Right renal cortex interstitium (tissue), 3 donors: Measurements from ENCODE around the gene ADGRB2. TPM values are rescaled to one million over a fixed set of nuclear protein-coding genes. Genes with fewer than 3 reads are reported as not detected.

Experiments
- DNase-seq, 3 donors: peaks; one replicate each; pipeline ENCODE4 v3.0.0-alpha.2; 2013; ENCODE audit warnings: low read depth in 3 of 3, low spot score in 2 of 3
- polyA plus RNA-seq, 3 donors: library from polyadenylated mRNA; unstranded; fragments of 120-200 nt; gene quantifications; one replicate each; pipeline ENCODE4 v1.2.1, GENCODE V29; 2013; ENCODE audit not compliant: insufficient read length in 3 of 3

The ADGRB2 gene
- polyA plus RNA-seq, 3 donors, result 8.6 to 10.6 (median 10.1) TPM

- no peak for DNase-seq
Measured at GRCh38 chr1:31768407-31768907, 4.3 kb upstream of the ADGRB2 start.

- DNase-seq, result no peak
Measured at GRCh38 chr1:31767225-31767624, 3.1 kb upstream of the ADGRB2 start.

GRCh38 chr1:31765516-31765915, 1.4 kb upstream of the ADGRB2 start:
- no peak for DNase-seq

GRCh38 chr1:31765041-31765467, 914 bp upstream of the ADGRB2 start:
- no peak for DNase-seq

DNA sequence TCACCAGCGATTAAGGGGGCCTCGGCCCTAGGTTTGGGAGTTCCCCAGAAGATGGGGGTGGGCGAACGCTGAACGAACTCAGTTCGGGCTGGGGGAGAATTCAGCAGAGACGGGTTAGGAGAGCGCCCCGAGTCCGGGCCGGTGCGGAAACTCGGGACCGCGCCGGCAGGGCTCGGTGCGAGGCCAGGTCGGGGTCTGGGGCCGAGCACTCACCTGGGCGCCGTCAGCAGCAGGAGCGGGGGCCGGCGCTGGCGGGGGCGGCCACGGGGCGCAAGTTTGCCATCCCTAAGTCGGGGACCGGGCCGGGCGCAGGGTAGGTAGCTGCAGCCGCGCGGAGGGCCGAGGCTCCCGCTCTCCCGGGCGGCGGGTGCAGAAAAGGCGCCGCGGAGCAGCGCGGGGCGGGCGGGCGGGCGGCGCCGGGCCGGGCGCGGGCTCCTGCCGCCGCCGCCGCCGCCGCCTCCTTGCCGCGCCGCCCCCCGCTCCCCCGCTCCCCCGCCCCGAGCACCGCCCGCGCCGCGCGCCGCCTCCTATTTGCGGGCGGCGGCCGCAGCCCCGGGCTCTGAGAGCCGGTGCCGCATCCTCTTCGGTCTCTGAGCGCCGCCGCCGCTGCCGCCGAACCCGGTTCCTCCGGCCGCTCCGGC, 349 bp downstream of the ADGRB2 start:
- no peak for DNase-seq

DNA sequence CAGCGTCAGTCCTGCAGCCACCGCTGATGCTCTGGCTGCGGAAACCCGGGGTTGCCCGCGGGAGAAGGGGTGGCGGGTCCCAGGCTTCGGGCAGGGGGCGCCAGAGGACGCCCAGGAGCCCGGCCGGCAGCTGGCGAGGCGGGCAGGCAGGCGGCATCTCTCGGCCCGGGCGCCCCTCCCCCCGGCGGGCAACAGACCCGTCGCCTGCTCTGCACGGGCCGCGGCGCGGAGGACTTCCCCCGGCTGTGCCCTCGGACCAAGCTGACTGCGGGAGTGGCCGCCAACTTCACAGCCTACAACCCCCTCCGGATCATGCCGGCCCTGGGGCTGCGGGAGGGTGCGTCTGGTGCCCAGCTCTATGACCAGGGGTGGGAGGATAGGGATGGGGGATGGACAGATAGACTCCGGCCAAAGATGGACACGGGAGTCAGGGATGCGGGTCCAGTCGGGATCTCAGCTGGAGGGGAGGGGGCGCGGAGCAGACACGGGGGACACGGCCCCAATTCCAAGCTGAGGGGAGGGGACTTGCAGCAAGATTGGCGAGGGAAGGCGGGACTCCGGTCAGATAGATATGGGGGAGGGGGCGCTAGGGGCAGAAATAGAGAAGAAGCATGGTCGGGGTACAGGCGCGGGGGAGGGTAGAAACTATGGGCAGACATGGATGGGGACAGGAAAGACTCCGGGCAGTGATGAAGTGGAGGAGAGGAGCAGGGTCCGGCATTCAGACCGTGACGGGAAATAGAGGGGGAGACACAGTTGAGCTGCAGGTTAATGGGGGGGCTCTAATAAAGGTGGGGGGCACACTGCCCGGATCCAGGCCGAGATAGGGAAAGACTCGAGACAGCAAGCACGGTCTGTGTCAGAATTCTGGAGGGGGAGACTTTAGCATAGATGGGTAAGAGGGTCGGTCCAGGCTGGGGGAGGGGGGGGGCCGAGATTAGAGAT, 1.1 kb downstream of the ADGRB2 start:
- DNase-seq, result no peak

DNA sequence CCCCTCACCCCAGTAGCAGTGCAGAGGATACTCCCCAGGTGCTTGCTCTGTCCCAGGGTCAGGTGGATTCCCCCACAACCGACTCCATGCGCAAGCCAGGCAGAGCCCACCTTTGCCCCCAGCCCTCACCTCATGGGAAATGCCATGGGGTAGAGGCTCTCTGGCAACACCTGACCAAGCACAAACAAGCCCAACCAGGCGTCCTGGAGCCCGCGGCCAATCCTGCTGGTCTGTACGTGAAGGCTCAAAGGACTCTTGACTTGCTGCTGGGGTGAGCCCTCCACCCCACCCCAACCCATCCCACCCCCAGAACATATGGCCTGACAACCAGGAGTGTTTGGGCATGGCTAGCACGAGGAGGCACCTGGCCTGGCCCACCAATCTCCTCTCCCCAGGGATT, 1.8 kb downstream of the ADGRB2 start:
- no peak for DNase-seq

DNA sequence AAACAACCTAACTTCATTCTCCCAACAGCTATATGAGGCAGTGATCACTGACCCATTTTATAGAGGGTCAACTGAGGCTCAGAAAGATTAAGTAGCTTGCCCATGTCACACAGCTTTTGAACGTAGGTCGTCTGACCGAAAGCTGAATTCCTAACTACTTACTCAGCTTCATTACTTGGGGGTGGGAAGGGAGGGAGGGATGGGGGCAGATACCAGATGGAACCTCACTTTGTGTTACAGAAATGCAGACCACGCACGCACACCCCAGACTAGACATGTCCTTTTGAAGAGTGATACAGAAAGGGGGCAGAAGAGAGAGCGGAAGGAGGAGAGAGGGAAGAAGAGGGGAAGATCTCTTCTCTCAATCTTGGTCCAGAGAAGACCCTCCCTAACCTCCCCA, 2.3 kb downstream of the ADGRB2 start:
- no peak for DNase-seq

DNA sequence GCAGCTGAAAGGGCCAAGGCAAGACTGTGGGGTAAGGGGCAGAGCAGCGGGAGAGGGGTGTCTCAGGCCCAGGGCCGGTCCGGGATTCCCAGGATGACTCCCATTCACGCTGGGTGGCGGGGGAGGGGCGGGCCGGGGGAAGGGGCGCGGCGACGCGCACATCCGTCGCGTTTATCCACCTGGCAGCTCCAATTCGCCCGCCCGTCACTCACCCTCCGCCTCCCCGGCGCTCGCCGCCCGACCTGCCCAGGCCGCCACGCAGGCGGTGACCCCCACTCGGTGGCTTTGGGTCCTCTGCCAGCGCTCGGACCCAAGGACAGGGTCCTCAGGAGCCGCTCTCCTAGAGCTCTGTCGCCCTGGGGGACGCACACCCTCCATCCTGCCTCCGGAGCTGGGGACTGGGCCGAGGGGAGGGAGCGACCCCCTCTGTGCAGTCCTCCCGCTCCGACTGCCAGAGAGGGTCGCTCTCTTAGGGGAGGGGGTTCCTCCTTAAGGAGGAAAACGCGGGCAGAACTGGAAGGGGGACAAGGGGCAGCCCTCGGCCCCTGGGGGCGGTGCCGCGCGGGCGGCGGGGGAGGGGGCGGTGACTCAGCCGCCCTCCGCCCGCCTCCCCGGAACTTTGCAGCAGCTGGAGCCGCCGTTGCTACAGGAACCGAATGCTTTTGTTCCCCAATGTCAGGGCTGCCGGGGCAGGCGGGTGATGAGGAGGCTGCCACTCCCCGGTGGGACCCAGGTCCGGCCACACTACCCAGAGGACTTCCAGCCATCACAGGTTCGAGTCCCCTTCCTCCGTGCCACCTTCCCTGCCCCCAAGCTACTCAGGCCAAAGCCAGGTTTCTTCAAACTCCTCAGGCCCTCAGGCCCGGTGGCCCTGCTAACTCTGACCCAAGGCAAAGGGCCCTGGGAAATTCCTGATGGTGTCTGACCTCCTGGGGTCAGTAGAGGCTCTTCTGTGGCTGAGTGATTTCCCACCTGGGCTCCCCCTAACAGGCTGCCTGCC, 3.4 kb downstream of the ADGRB2 start:
- DNase-seq, result no peak

GRCh38 chr1:31759298-31760023, 4.7 kb downstream of the ADGRB2 start:
- no peak for DNase-seq

GRCh38 chr1:31758823-31759222, 5.3 kb downstream of the ADGRB2 start:
- DNase-seq, result no peak

GRCh38 chr1:31757989-31758388, 6.2 kb downstream of the ADGRB2 start:
- DNase-seq, result no peak

DNA sequence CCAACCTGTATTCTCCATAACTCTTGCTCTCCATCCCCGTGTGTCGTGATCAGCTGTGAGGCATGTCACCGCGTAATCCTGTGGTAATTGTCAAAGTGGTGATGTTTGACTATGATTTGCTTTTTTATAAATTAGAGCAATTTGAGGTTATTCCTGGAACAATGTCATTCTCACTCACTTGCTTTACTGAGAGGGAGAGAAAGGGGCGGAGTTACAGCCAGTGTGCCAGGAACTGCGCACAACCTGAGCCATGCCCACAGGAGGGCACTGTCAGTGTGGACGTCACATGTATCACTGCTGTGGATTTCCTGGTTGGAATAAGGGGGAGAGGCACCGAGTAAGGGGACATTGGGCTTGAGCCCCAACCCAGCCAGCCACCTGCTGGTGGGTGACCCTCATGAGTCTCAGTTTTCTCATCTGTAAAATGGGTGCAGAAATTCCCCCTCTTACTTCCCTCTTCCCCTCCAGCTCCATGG, 6.9 kb downstream of the ADGRB2 start:
- DNase-seq, result no peak

DNA sequence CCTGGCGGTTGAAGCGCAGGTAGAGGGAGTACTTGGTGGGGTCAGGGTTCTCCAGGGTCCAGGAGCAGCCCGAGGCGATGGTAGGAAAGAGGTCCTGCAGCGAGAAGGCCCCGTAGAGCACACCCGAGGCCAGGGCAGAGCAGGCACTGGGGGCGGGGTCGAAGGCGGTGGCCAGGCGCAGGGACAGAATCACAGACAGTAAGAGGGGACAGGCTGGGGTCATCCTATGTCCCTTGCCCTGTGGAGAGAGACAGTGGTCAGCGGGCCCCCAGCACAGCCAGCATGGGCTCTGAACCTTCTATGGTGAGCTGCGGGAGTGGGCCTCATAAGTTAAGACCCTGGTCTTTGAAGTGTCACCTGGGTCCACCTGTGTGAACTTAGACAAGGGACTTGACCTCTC, 7.6 kb downstream of the ADGRB2 start:
- DNase-seq, result no peak

DNA sequence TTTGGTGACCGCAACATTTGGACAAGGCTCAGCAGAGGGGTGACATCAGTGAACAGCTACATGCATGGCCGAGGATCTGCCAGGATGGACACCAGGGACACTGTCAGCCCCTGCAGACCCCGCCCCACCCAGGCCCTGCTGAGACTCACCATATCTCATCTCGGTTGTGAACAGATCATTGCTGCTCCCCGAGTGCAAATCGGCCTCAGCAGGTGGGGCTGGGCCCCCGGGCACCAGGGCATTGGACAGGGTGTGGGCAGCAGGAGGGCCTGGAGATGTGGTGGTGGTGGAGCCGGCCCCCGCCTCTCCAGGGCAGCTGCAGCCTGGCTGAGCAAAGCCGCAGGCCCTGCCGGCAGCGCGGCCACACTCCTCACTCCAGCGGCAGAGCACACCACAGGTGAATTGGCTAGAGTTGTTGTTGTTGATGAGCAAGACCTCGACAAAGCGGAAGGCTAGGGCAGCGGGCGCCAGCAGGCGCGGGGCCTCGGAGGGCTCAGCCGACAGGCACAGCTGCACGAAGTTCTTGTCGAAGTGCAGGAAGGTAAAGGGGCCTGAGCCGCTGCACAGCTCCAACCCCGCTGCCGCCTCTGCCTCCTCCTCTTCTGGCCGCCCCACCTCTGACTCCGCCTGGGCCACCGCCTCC, 8.2 kb downstream of the ADGRB2 start:
- no peak for DNase-seq

GRCh38 chr1:31755197-31755611, 8.9 kb downstream of the ADGRB2 start:
- no peak for DNase-seq

GRCh38 chr1:31754397-31754796, 9.7 kb downstream of the ADGRB2 start:
- DNase-seq, result no peak

GRCh38 chr1:31753707-31754349, 10.3 kb downstream of the ADGRB2 start:
- DNase-seq, result no peak

DNA sequence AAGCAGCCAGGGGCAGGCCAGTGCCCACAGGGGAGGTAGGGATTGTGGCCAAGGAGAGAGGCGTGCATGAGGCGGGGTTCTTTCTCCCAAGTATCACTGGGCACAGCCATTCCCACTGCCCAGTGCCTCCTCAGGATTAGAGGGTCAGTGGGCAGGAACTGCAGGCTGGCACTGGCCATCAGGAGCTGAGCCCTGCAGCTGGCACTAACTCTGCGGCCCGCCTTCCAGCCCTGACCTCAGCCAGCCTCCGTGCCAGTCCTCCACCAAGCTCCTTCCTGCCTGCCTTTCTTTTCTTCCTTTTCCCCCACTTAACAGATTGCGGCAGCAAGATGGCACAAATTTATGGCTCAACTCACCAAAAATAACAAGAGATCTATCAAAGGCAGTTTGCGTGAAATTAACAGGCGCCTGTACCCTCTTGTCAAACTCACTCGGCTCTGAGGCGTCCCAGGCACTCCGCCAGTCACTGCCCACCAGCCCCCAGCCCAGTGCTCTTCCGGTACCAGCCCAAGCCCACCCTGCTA, 11.1 kb downstream of the ADGRB2 start:
- DNase-seq, result no peak
